GM12872 (cell line): ENCODE results near the gene RAPGEF1.

Source experiments
- CTCF ChIP-seq: IDR thresholded peaks from 3 replicates; pipeline ENCODE4 v1.5.1; 2011; ENCODE audit warnings: low read depth, mild to moderate bottlenecking, low read length, moderate library complexity; ENCODE audit not compliant: insufficient read depth

RAPGEF1 gene

GRCh38 chr9:131611586-131612315 is 128.1 kb downstream of the RAPGEF1 start:
- no peak for TF ChIP-seq CTCF

- no peak for TF ChIP-seq CTCF
Measured at GRCh38 chr9:131610231-131610761, 129.6 kb downstream of the RAPGEF1 start.

- no peak for TF ChIP-seq CTCF
Measured at GRCh38 chr9:131609099-131609830, 130.6 kb downstream of the RAPGEF1 start.

- TF ChIP-seq CTCF, result no peak
Measured at GRCh38 chr9:131608493-131609037, 131.3 kb downstream of the RAPGEF1 start.

- no peak for TF ChIP-seq CTCF
Measured at GRCh38 chr9:131607591-131607990, 132.3 kb downstream of the RAPGEF1 start.

- TF ChIP-seq CTCF, result no peak
Measured at GRCh38 chr9:131606896-131607567, 132.8 kb downstream of the RAPGEF1 start.

- TF ChIP-seq CTCF, result no peak
Measured at GRCh38 chr9:131605770-131606590, 133.9 kb downstream of the RAPGEF1 start.
